Peyer's patch (tissue), 4 donors: ENCODE results near the gene OR14C36. TPM values are rescaled to one million over a fixed set of nuclear protein-coding genes. Genes with fewer than 3 reads are reported as not detected.

ENCODE experiments used
- DNase-seq, 3 donors: peaks; one replicate each; pipeline ENCODE4 v3.0.0-alpha.2; 2017 to 2019
- H3K27ac ChIP-seq, 4 donors: fragments of 200-600 bp; sonication (generic); one replicate each; pipeline ENCODE4 v1.5.1; 2016 to 2019
- H3K27me3 ChIP-seq, 2 donors: fragments of 200-600 bp; sonication (generic); one replicate each; pipeline ENCODE4 v1.5.1; 2019
- H3K36me3 ChIP-seq, 3 donors: fragments of 200-600 bp; sonication (generic); one replicate each; pipeline ENCODE4 v1.5.1; 2016 to 2019
- H3K4me1 ChIP-seq, 4 donors: fragments of 200-600 bp; sonication (generic); one replicate each; pipeline ENCODE4 v1.5.1; 2016 to 2019
- H3K4me3 ChIP-seq, 4 donors: fragments of 200-600 bp; sonication (generic); 1 replicate in 3 of 4; 2 replicates in 1 of 4; pipeline ENCODE4 v1.5.1; 2016 to 2019; ENCODE audit warnings: mild to moderate bottlenecking in 1 of 4
- H3K9me3 ChIP-seq, 4 donors: fragments of 200-600 bp; sonication (generic); one replicate each; pipeline ENCODE4 v1.5.1; 2016 to 2019; ENCODE audit warnings: mild to moderate bottlenecking in 1 of 4
- CTCF ChIP-seq, 6 experiments: fragments of 450-650 bp in 4 of 6; fragments of 200-600 bp in 2 of 6; sonication (generic) in 1 of 6; IDR thresholded peaks; one replicate each; pipeline ENCODE4 v1.5.1; 2017 to 2019; ENCODE audit warnings: antibody characterized with exemption in 6 of 6, mild to moderate bottlenecking in 3 of 6, moderate library complexity in 1 of 6
- POLR2A ChIP-seq, 2 donors: fragments of 450-650 bp; IDR thresholded peaks; one replicate each; pipeline ENCODE4 v1.5.1; 2017; ENCODE audit warnings: antibody characterized with exemption in 2 of 2, mild to moderate bottlenecking in 2 of 2, moderate library complexity in 2 of 2
- total RNA-seq, 4 donors: library from RNA; depleted of rRNA; stranded (reverse); fragments of >200 nt; gene quantifications; one replicate each; pipeline ENCODE4 v1.1.0, GENCODE V29; 2016

The OR14C36 gene
- total RNA-seq, 4 donors from 2014 or later, result not detected

- no peak for TF ChIP-seq CTCF (IDR thresholded peaks at IDR 0.05)
- no peak for TF ChIP-seq POLR2A (IDR thresholded peaks at IDR 0.05)
- DNase-seq, result no peak
- Histone ChIP-seq H3K36me3 (no peaks in the 10 kb centered on the region), H3K4me1 (no peaks in the 10 kb centered on the region), H3K4me3 (no peak within 1 kb of the TSS), H3K9me3 (no peaks in the 10 kb centered on the region), H3K27me3 (no peaks in the 10 kb centered on the region), H3K27ac (no peak within 1 kb of the TSS)
These were observed 26.9 kb downstream of the OR14C36 start, which contains the start of gene OR2T6 for GRCh38 chr1:248375446-248375845. Gene OR2T6, plus strand, starts transcription at chr1:248375746. Its CDS starts 11,863 bp downstream, at chr1:248387609.

GRCh38 chr1:248376916-248377315 lies 28.3 kb downstream of the OR14C36 start:
- no peak for DNase-seq
- H3K4me1 ChIP-seq, result no peaks in the 10 kb centered on the region
- TF ChIP-seq CTCF (IDR thresholded peaks at IDR 0.05), result no peak
- TF ChIP-seq POLR2A (IDR thresholded peaks at IDR 0.05), result no peak
- H3K27ac ChIP-seq, result no peak overlapping the region
- no peaks in the 10 kb centered on the region for H3K36me3 ChIP-seq
- no peaks in the 10 kb centered on the region for H3K9me3 ChIP-seq
- no peak overlapping the region for H3K4me3 ChIP-seq
- no peaks in the 10 kb centered on the region for H3K27me3 ChIP-seq

GRCh38 chr1:248380854-248381253 lies 32.3 kb downstream of the OR14C36 start:
- Histone ChIP-seq H3K27ac (no peak overlapping the region), H3K27me3 (no peaks in the 10 kb centered on the region), H3K9me3 (no peaks in the 10 kb centered on the region), H3K4me1 (no peaks in the 10 kb centered on the region), H3K36me3 (no peaks in the 10 kb centered on the region), H3K4me3 (no peak overlapping the region)
- DNase-seq, result no peak
- TF ChIP-seq CTCF (IDR thresholded peaks at IDR 0.05) (no peak), POLR2A (IDR thresholded peaks at IDR 0.05) (no peak)

- H3K4me3 ChIP-seq, result no peak overlapping the region
- no peaks in the 10 kb centered on the region for H3K36me3 ChIP-seq
- DNase-seq, result no peak
- no peak overlapping the region for H3K27ac ChIP-seq
- no peaks in the 10 kb centered on the region for H3K9me3 ChIP-seq
- H3K4me1 ChIP-seq, result no peaks in the 10 kb centered on the region
- TF ChIP-seq CTCF (IDR thresholded peaks at IDR 0.05) (no peak), POLR2A (IDR thresholded peaks at IDR 0.05) (no peak)
- H3K27me3 ChIP-seq, result no peaks in the 10 kb centered on the region
These were observed 39.9 kb downstream of the OR14C36 start for GRCh38 chr1:248388426-248388825.

GRCh38 chr1:248393050-248393449 lies 44.5 kb downstream of the OR14C36 start:
- H3K4me3 ChIP-seq, result no peak overlapping the region
- no peaks in the 10 kb centered on the region for H3K27me3 ChIP-seq
- H3K4me1 ChIP-seq, result no peaks in the 10 kb centered on the region
- TF ChIP-seq POLR2A (IDR thresholded peaks at IDR 0.05) (no peak), CTCF (IDR thresholded peaks at IDR 0.05) (no peak)
- H3K36me3 ChIP-seq, result no peaks in the 10 kb centered on the region
- no peak overlapping the region for H3K27ac ChIP-seq
- no peak for DNase-seq
- H3K9me3 ChIP-seq, result no peaks in the 10 kb centered on the region

Other genes starting within 250 kb of the OR14C36 start
- gene OR2M5, start 203.6 kb upstream of the OR14C36 start, total RNA-seq, result not detected
- not detected for gene OR2M2, start 174.0 kb upstream of the OR14C36 start, total RNA-seq
- gene OR2M3, start 151.5 kb upstream of the OR14C36 start, total RNA-seq, result not detected
- gene OR2M4, start 117.4 kb upstream of the OR14C36 start, total RNA-seq, result not detected
- gene OR2T33, start 70.8 kb upstream of the OR14C36 start, total RNA-seq, result not detected
- gene OR2T12, start 45.4 kb upstream of the OR14C36 start, total RNA-seq, result not detected
- gene OR2M7, start 24.2 kb upstream of the OR14C36 start, total RNA-seq, result not detected
- gene OR2T4, start 12.9 kb downstream of the OR14C36 start, total RNA-seq, result not detected
- gene OR2T6, start 27.0 kb downstream of the OR14C36 start, total RNA-seq, result not detected
- not detected for gene OR2T1, start 54.3 kb downstream of the OR14C36 start, total RNA-seq
- gene OR2T2, start 96.9 kb downstream of the OR14C36 start, total RNA-seq, result not detected
- not detected for gene OR2T3, start 124.6 kb downstream of the OR14C36 start, total RNA-seq
- gene OR2T5, start 139.8 kb downstream of the OR14C36 start, total RNA-seq, result not detected
- not detected for gene OR2G6, start 159.3 kb downstream of the OR14C36 start, total RNA-seq
- gene OR2T29, start 214.0 kb downstream of the OR14C36 start, total RNA-seq, result not detected
- not detected for gene OR2T34, start 226.0 kb downstream of the OR14C36 start, total RNA-seq
- not detected for gene OR2T10, start 248.9 kb downstream of the OR14C36 start, total RNA-seq